ENCODE results near the gene NFIX. TPM values are rescaled to one million over a fixed set of nuclear protein-coding genes. Genes with fewer than 3 reads are reported as not detected.
A peak's percentile ranks its signal among the peaks of the same experiment; 100 is the strongest.

NFIX gene
- total and polyA plus RNA-seq, 9 donors, result 30.3 to 256 (median 217) TPM

GRCh38 chr19:13138916-13139198 is 143.6 kb downstream of the NFIX start:
- Histone ChIP-seq H3K4me1 (ENCODE audit: insufficient read depth) (no peaks in the 10 kb centered on the region), H3K9me3 (no peaks in the 10 kb centered on the region), H3K36me3 (no peaks in the 10 kb centered on the region), H3K27ac (no peak overlapping the region), H3K27me3 (no peaks in the 10 kb centered on the region), H3K4me3 (no peak overlapping the region)
- intact Hi-C loops (cut with DNase I), result no loop called here
- TF ChIP-seq EP300 (IDR thresholded peaks at IDR 0.05) (no peak), CTCF (IDR thresholded peaks at IDR 0.05) (no peak)
- no peak for DNase-seq
- WGBS, 3 donors, result 79 to 84% (median 84%) methylated on average over 10 of the region's 10 CpGs

- no peaks in the 10 kb centered on the region for H3K36me3 ChIP-seq
- no peak for DNase-seq
- intact Hi-C loops (cut with DNase I), result loop anchor here in 1 of 4 donors (10.0 kb wide), 1 partner anchor 125 kb away; no protein-coding TSS in a partner anchor
- no peak overlapping the region for H3K27ac ChIP-seq
- H3K4me1 ChIP-seq (ENCODE audit: insufficient read depth), result no peaks in the 10 kb centered on the region
- TF ChIP-seq EP300 (IDR thresholded peaks at IDR 0.05), result no peak
- no peaks in the 10 kb centered on the region for H3K9me3 ChIP-seq
- no peak overlapping the region for H3K4me3 ChIP-seq
- no peaks in the 10 kb centered on the region for H3K27me3 ChIP-seq
- 44 to 74% (median 62%) methylated on average over 4 to 11 of the region's 11 CpGs for WGBS, 3 donors
These were observed 144.5 kb downstream of the NFIX start for GRCh38 chr19:13139633-13140311.

- Histone ChIP-seq H3K27me3 (no peaks in the 10 kb centered on the region), H3K27ac (no peak overlapping the region), H3K9me3 (no peaks in the 10 kb centered on the region), H3K4me1 (ENCODE audit: insufficient read depth) (peaks cover 7% of the 10 kb centered on the region), H3K36me3 (no peaks in the 10 kb centered on the region), H3K4me3 (no peak overlapping the region)
- intact Hi-C loops (cut with DNase I), result loop anchor here in 1 of 4 donors (10.0 kb wide), 1 partner anchor 118 kb away; no protein-coding TSS in a partner anchor
- peak in 1 of 5 donors; percentile 34 for DNase-seq
- 46 to 69% (median 55%) methylated on average over 16 of the region's 16 CpGs for WGBS, 3 donors
- TF ChIP-seq POLR2A (IDR thresholded peaks at IDR 0.05), result no peak
- TF ChIP-seq EP300 (IDR thresholded peaks at IDR 0.05), result no peak
- TF ChIP-seq CTCF (IDR thresholded peaks at IDR 0.05), result no peak
These were observed 151.7 kb downstream of the NFIX start for GRCh38 chr19:13146763-13147563.

Other genes with a start within 250 kb of the NFIX start
- gene BEST2, start 243.7 kb upstream of the NFIX start, total RNA-seq, result not detected
- not detected for gene BEST2, start 243.7 kb upstream of the NFIX start, polyA plus RNA-seq
- gene HOOK2, start 219.9 kb upstream of the NFIX start, total RNA-seq, result 10 to 100 TPM; 24.9 to 52.2 (median 27.9) TPM
- gene HOOK2, start 219.9 kb upstream of the NFIX start, polyA plus RNA-seq, result 10 to 100 TPM; 12.2 to 23.5 TPM
- gene JUNB, start 204.0 kb upstream of the NFIX start, total RNA-seq, result 1,000 to 10,000 TPM in 2 of 7 donors, 100 to 1,000 TPM in 5; 154 to 3,039 (median 413) TPM
- 100 to 1,000 TPM in 1 of 2 donors, 1 to 10 TPM in 1; 6.8 to 570 TPM for gene JUNB, start 204.0 kb upstream of the NFIX start, polyA plus RNA-seq
- gene PRDX2, start 193.7 kb upstream of the NFIX start, total RNA-seq, result 100 to 1,000 TPM; 191 to 321 (median 263) TPM
- gene PRDX2, start 193.7 kb upstream of the NFIX start, polyA plus RNA-seq, result 100 to 1,000 TPM in 1 of 2 donors, 10 to 100 TPM in 1; 98.3 to 237 TPM
- 1 to 10 TPM in 5 of 7 donors, under 1 TPM in 1, not detected in 1; 0.71 to 5.4 (median 2.6) TPM for gene THSD8, start 193.4 kb upstream of the NFIX start, total RNA-seq
- gene THSD8, start 193.4 kb upstream of the NFIX start, polyA plus RNA-seq, result 1 to 10 TPM; 1.4 to 7.2 TPM
- 10 to 100 TPM in 1 of 7 donors, 1 to 10 TPM in 6; 1.2 to 12.2 (median 7.7) TPM for gene RNASEH2A, start 188.9 kb upstream of the NFIX start, total RNA-seq
- 1 to 10 TPM; 1.6 to 8.0 TPM for gene RNASEH2A, start 188.9 kb upstream of the NFIX start, polyA plus RNA-seq
- gene RTBDN, start 160.9 kb upstream of the NFIX start, total RNA-seq, result not detected
- gene RTBDN, start 160.9 kb upstream of the NFIX start, polyA plus RNA-seq, result not detected
- gene MAST1, start 157.0 kb upstream of the NFIX start, total RNA-seq, result 1 to 10 TPM in 4 of 7 donors, under 1 TPM in 3; 0.25 to 1.4 (median 1.1) TPM
- 1 to 10 TPM in 1 of 2 donors, under 1 TPM in 1; 0.40 to 2.4 TPM for gene MAST1, start 157.0 kb upstream of the NFIX start, polyA plus RNA-seq
- 10 to 100 TPM; 20.9 to 35.8 (median 26.5) TPM for gene DNASE2, start 114.0 kb upstream of the NFIX start, total RNA-seq
- 10 to 100 TPM; 43.1 to 54.2 TPM for gene DNASE2, start 114.0 kb upstream of the NFIX start, polyA plus RNA-seq
- gene KLF1, start 108.3 kb upstream of the NFIX start, total RNA-seq, result under 1 TPM in 1 of 7 donors, not detected in 6; 0.13 TPM
- gene KLF1, start 108.3 kb upstream of the NFIX start, polyA plus RNA-seq, result not detected
- 10 to 100 TPM; 17.7 to 36.3 (median 28.4) TPM for gene GCDH, start 104.3 kb upstream of the NFIX start, total RNA-seq
- 10 to 100 TPM; 11.9 to 35.3 TPM for gene GCDH, start 104.3 kb upstream of the NFIX start, polyA plus RNA-seq
- gene SYCE2, start 76.2 kb upstream of the NFIX start, total RNA-seq, result 1 to 10 TPM in 1 of 7 donors, under 1 TPM in 4, not detected in 2; 0.23 to 1.6 (median 0.56) TPM
- under 1 TPM; 0.17 to 0.20 TPM for gene SYCE2, start 76.2 kb upstream of the NFIX start, polyA plus RNA-seq
- 10 to 100 TPM; 21.9 to 50.2 (median 43.9) TPM for gene FARSA, start 61.8 kb upstream of the NFIX start, total RNA-seq
- 10 to 100 TPM in 1 of 2 donors, 1 to 10 TPM in 1; 8.0 to 25.1 TPM for gene FARSA, start 61.8 kb upstream of the NFIX start, polyA plus RNA-seq
- gene CALR, start 56.9 kb upstream of the NFIX start, total RNA-seq, result 100 to 1,000 TPM; 211 to 803 (median 450) TPM
- 1,000 to 10,000 TPM in 1 of 2 donors, 100 to 1,000 TPM in 1; 279 to 1,094 TPM for gene CALR, start 56.9 kb upstream of the NFIX start, polyA plus RNA-seq
- gene RAD23A, start 49.6 kb upstream of the NFIX start, total RNA-seq, result 10 to 100 TPM; 61.2 to 94.0 (median 93.7) TPM
- 10 to 100 TPM; 75.8 to 77.2 TPM for gene RAD23A, start 49.6 kb upstream of the NFIX start, polyA plus RNA-seq
- 10 to 100 TPM; 15.7 to 57.7 (median 19.1) TPM for gene GADD45GIP1, start 38.3 kb upstream of the NFIX start, total RNA-seq
- gene GADD45GIP1, start 38.3 kb upstream of the NFIX start, polyA plus RNA-seq, result 10 to 100 TPM in 1 of 2 donors, 1 to 10 TPM in 1; 1.8 to 25.6 TPM
- under 1 TPM in 2 of 7 donors, not detected in 5; 0.11 to 0.15 TPM for gene DAND5, start 25.9 kb upstream of the NFIX start, total RNA-seq
- not detected for gene DAND5, start 25.9 kb upstream of the NFIX start, polyA plus RNA-seq
- gene LYL1, start 107.4 kb downstream of the NFIX start, total RNA-seq, result 1 to 10 TPM; 2.9 to 7.4 (median 6.7) TPM
- gene LYL1, start 107.4 kb downstream of the NFIX start, polyA plus RNA-seq, result 1 to 10 TPM in 1 of 2 donors, under 1 TPM in 1; 0.90 to 5.0 TPM
- gene TRMT1, start 121.3 kb downstream of the NFIX start, total RNA-seq, result 10 to 100 TPM; 23.6 to 54.8 (median 38.7) TPM
- gene TRMT1, start 121.3 kb downstream of the NFIX start, polyA plus RNA-seq, result 10 to 100 TPM in 1 of 2 donors, 1 to 10 TPM in 1; 7.6 to 37.2 TPM
- gene NACC1, start 122.8 kb downstream of the NFIX start, total RNA-seq, result 10 to 100 TPM in 6 of 7 donors, 1 to 10 TPM in 1; 5.1 to 31.4 (median 21.8) TPM
- gene NACC1, start 122.8 kb downstream of the NFIX start, polyA plus RNA-seq, result 10 to 100 TPM in 1 of 2 donors, 1 to 10 TPM in 1; 3.2 to 14.8 TPM
- 10 to 100 TPM; 36.5 to 54.8 (median 43.0) TPM for gene STX10, start 154.9 kb downstream of the NFIX start, total RNA-seq
- gene STX10, start 154.9 kb downstream of the NFIX start, polyA plus RNA-seq, result 10 to 100 TPM; 15.3 to 57.8 TPM
- 100 to 1,000 TPM in 3 of 7 donors, 10 to 100 TPM in 4; 55.3 to 301 (median 82.8) TPM for gene IER2, start 154.9 kb downstream of the NFIX start, total RNA-seq
- 10 to 100 TPM; 47.4 to 64.4 TPM for gene IER2, start 154.9 kb downstream of the NFIX start, polyA plus RNA-seq

Data from ovary (tissue), 9 donors.